ENCODE data around the gene URGCP.

GRCh38 chr7:43888993-43889945 is 17.1 kb downstream of the URGCP start:
- no peak for TF ChIP-seq ETV6 (conservative IDR thresholded peaks at IDR 0.05 in 1 of 2, IDR thresholded peaks at IDR 0.05 in 1 of 2; ENCODE audit: borderline replicate concordance in 1 of 2, low read depth in 1 of 2)
- TF ChIP-seq CTCF (IDR thresholded peaks at IDR 0.05 in 2 of 3, conservative IDR thresholded peaks at IDR 0.05 in 1 of 3; ENCODE audit: control insufficient read depth in 2 of 3, extremely low read depth in 1 of 3, insufficient read depth in 1 of 3, low read depth in 3 of 3, low read length in 3 of 3): no peak
- no peak for TF ChIP-seq EZH2 (IDR thresholded peaks at IDR 0.05; ENCODE audit: borderline replicate concordance, control insufficient read depth, low read depth, low read length)
- no peak for TF ChIP-seq BHLHE40 (IDR thresholded peaks at IDR 0.05; ENCODE audit: borderline replicate concordance in 1 of 2, low read depth in 2 of 2, low read length in 1 of 2)
- TF ChIP-seq SIX5 (IDR thresholded peaks at IDR 0.05; ENCODE audit: low read depth, low read length, severe bottlenecking): no peak
- no peak for TF ChIP-seq CHD1 (IDR thresholded peaks at IDR 0.05; ENCODE audit: low read depth, low read length)
- TF ChIP-seq ZNF384 (IDR thresholded peaks at IDR 0.05; ENCODE audit: borderline replicate concordance, low read depth, low read length): no peak
